Common myeloid progenitor, CD34-positive (primary cell): ENCODE data around the gene PRKCSH.

Experiments
- CTCF ChIA-PET: fragments of 350-600 bp; sonication (Branson Sonifier 250); formaldehyde crosslinking; loops from one replicate; lab custom pipeline; 2021; ENCODE audit warnings: antibody characterized with exemption; lab: Charles Lee
- POLR2A ChIA-PET: fragments of 350-600 bp; sonication (Branson Sonifier 250); formaldehyde crosslinking; loops from one replicate; lab custom pipeline; 2021; ENCODE audit warnings: antibody characterized with exemption; lab: Charles Lee
- DNase-seq, 3 donors: peaks; one replicate each; pipeline versions ENCODE4 v3.0.0 to v3.0.0-alpha.2; 2013
- H3K27ac ChIP-seq, 2 experiments: 1 replicate in 1 of 2; 2 replicates in 1 of 2; pipeline ENCODE4 v1.7.0; 2013; ENCODE audit warnings: inconsistent platforms in 2 of 2, low read length in 2 of 2, mild to moderate bottlenecking in 2 of 2, low read depth in 1 of 2, moderate library complexity in 1 of 2; ENCODE audit not compliant: severe bottlenecking in 2 of 2, insufficient read depth in 1 of 2, poor library complexity in 1 of 2
- H3K27me3 ChIP-seq, 5 experiments: replicated peaks in 2 of 5; 1 replicate in 3 of 5; 2 replicates in 2 of 5; pipeline versions ENCODE4 v1.6.1 to v1.7.0; 2013; ENCODE audit warnings: low read length in 4 of 5, mild to moderate bottlenecking in 2 of 5, moderate library complexity in 2 of 5, inconsistent platforms in 1 of 5; ENCODE audit not compliant: insufficient read depth in 5 of 5, control insufficient read depth in 4 of 5
- H3K36me3 ChIP-seq, 4 experiments: 1 replicate in 2 of 4; 2 replicates in 2 of 4; pipeline versions ENCODE4 v1.6.1 to v1.7.0; 2013; ENCODE audit warnings: low read length in 3 of 4, control low read depth in 1 of 4, mild to moderate bottlenecking in 1 of 4; ENCODE audit not compliant: control insufficient read depth in 4 of 4, insufficient read depth in 4 of 4
- H3K4me1 ChIP-seq, 4 experiments: 1 replicate in 3 of 4; 2 replicates in 1 of 4; pipeline versions ENCODE4 v1.6.1 to v1.7.1; 2013; ENCODE audit warnings: low read length in 3 of 4, mild to moderate bottlenecking in 3 of 4, control low read depth in 1 of 4, inconsistent platforms in 1 of 4, moderate library complexity in 1 of 4; ENCODE audit not compliant: control insufficient read depth in 4 of 4, insufficient read depth in 4 of 4; ENCODE audit errors: control extremely low read depth in 1 of 4
- H3K4me3 ChIP-seq, 7 experiments: 1 replicate in 4 of 7; 2 replicates in 3 of 7; pipeline versions ENCODE4 v1.5.1 to v1.7.0; 2013; ENCODE audit warnings: mild to moderate bottlenecking in 7 of 7, low read length in 6 of 7, moderate library complexity in 6 of 7, inconsistent platforms in 2 of 7, low read depth in 2 of 7, control low read depth in 1 of 7; ENCODE audit not compliant: insufficient read depth in 4 of 7, control insufficient read depth in 1 of 7; ENCODE audit errors: extremely low read depth in 1 of 7
- H3K9me3 ChIP-seq, 5 experiments: 1 replicate in 4 of 5; 2 replicates in 1 of 5; pipeline versions ENCODE4 v1.6.1 to v1.7.1; 2013; ENCODE audit warnings: low read length in 4 of 5, mild to moderate bottlenecking in 2 of 5, inconsistent platforms in 1 of 5, low read depth in 1 of 5, moderate library complexity in 1 of 5; ENCODE audit not compliant: control insufficient read depth in 4 of 5, insufficient read depth in 2 of 5; ENCODE audit errors: control extremely low read depth in 1 of 5
- WGBS: methylation state at CpG from one replicate; pipeline ENCODE4 v1.1.5; 2013; ENCODE audit not compliant: insufficient coverage; 5-methylcytosine and 5-hydroxymethylcytosine counted together

Gene PRKCSH

GRCh38 chr19:11420429-11421370, 14.7 kb upstream of the PRKCSH start:
- H3K4me3 ChIP-seq = peak overlapping the region in 4 of 7 experiments; percentile 6 to 69 (median 56)
- WGBS = 3% methylated on average over 22 of the region's 46 CpGs
- no peaks in the 10 kb centered on the region for H3K9me3 ChIP-seq
- CTCF ChIA-PET = interaction anchor here (0.8 to 3.9 kb wide), 6 partner anchors 17 to 134 kb away, joined by 3 to 34 read pairs (median 4); partner anchors contain the start of gene EPOR
- POLR2A ChIA-PET = interaction anchor here (0.6 to 2.3 kb wide), 2 partner anchors 36 to 45 kb away, joined by 3 to 5 read pairs; no protein-coding TSS in a partner anchor
- no peak overlapping the region for H3K27ac ChIP-seq
- H3K27me3 ChIP-seq = peaks cover 0 to 85% (median 43%) of the 10 kb centered on the region in 5 experiments
- peak in 1 of 3 donors; percentile 23 for DNase-seq
- H3K36me3 ChIP-seq = no peaks in the 10 kb centered on the region
- H3K4me1 ChIP-seq = peaks cover 0 to 47% (median 36%) of the 10 kb centered on the region in 4 experiments

- no peak overlapping the region for H3K27ac ChIP-seq
- peak in 2 of 3 donors; percentile 42 to 49 for DNase-seq
- no peaks in the 10 kb centered on the region for H3K9me3 ChIP-seq
- no peaks in the 10 kb centered on the region for H3K36me3 ChIP-seq
- ChIA-PET POLR2A (interaction anchor here (0.6 to 2.3 kb wide), 4 partner anchors 10 to 46 kb away, joined by 3 to 5 read pairs (median 4); partner anchors contain the start of gene EPOR), CTCF (interaction anchor here (0.8 to 3.9 kb wide), 9 partner anchors 10 to 142 kb away, joined by 3 to 34 read pairs (median 4); partner anchors contain the start of gene EPOR)
- H3K4me1 ChIP-seq = peaks cover 0 to 47% (median 36%) of the 10 kb centered on the region in 4 experiments
- peak overlapping the region in 4 of 7 experiments; percentile 5 to 69 (median 58) for H3K4me3 ChIP-seq
- H3K27me3 ChIP-seq = peaks cover 0 to 77% (median 41%) of the 10 kb centered on the region in 5 experiments
- WGBS = 3% methylated on average over 26 of the region's 36 CpGs
Observed at GRCh38 chr19:11421371-11422098, 13.9 kb upstream of the PRKCSH start.

- CTCF ChIA-PET = interaction anchor here (0.7 to 3.9 kb wide), 10 partner anchors 10 to 141 kb away, joined by 3 to 34 read pairs (median 4); partner anchors contain the start of gene EPOR
- Histone ChIP-seq H3K27me3 (peaks cover 0 to 68% (median 41%) of the 10 kb centered on the region in 5 experiments), H3K9me3 (no peaks in the 10 kb centered on the region), H3K36me3 (no peaks in the 10 kb centered on the region), H3K4me3 (peak overlapping the region in 4 of 7 experiments; percentile 3 to 61 (median 48)), H3K4me1 (peaks cover 0 to 47% (median 36%) of the 10 kb centered on the region in 4 experiments), H3K27ac (no peak overlapping the region)
- POLR2A ChIA-PET = interaction anchor here (0.6 to 2.3 kb wide), 4 partner anchors 9 to 47 kb away, joined by 3 to 5 read pairs (median 5); partner anchors contain the start of gene EPOR
- WGBS = 4% methylated on average over 52 of the region's 56 CpGs
- DNase-seq = peak; percentile 70 to 84 (median 81)
Observed at GRCh38 chr19:11422163-11423065, 13.0 kb upstream of the PRKCSH start.

- peak in 2 of 3 donors; percentile 41 to 46 for DNase-seq
- Histone ChIP-seq H3K27me3 (peaks cover 0 to 60% (median 37%) of the 10 kb centered on the region in 5 experiments), H3K36me3 (no peaks in the 10 kb centered on the region), H3K9me3 (no peaks in the 10 kb centered on the region), H3K4me1 (peaks cover 0 to 46% (median 35%) of the 10 kb centered on the region in 4 experiments), H3K4me3 (peak overlapping the region in 1 of 7 experiments; percentile 61), H3K27ac (no peak overlapping the region)
- CTCF ChIA-PET = interaction anchor here (0.6 to 2.2 kb wide), 7 partner anchors 9 to 157 kb away, joined by 3 to 6 read pairs (median 4); partner anchors contain the start of genes EPOR and ODAD3
- WGBS = 35% methylated on average over 25 of the region's 27 CpGs
- POLR2A ChIA-PET = no interaction called here
Observed at GRCh38 chr19:11423164-11423790, 12.2 kb upstream of the PRKCSH start.

- Histone ChIP-seq H3K36me3 (no peaks in the 10 kb centered on the region), H3K4me3 (no peak overlapping the region), H3K4me1 (peaks cover 0 to 42% (median 31%) of the 10 kb centered on the region in 4 experiments), H3K27me3 (peaks cover 0 to 55% (median 34%) of the 10 kb centered on the region in 5 experiments), H3K27ac (no peak overlapping the region), H3K9me3 (no peaks in the 10 kb centered on the region)
- ChIA-PET POLR2A (no interaction called here), CTCF (interaction anchor here (0.6 to 2.2 kb wide), 5 partner anchors 11 to 157 kb away, joined by 3 to 5 read pairs (median 3); partner anchors contain the start of genes EPOR and ODAD3)
- DNase-seq = no peak
- 41% methylated on average over 11 of the region's 22 CpGs for WGBS
Observed at GRCh38 chr19:11423791-11424181, 11.6 kb upstream of the PRKCSH start.
